Urothelium cell line (cell line): ENCODE measurements around the gene LYRM4.

Experiments
- DNase-seq: peaks from one replicate; pipeline ENCODE4 v3.0.0; 2011; ENCODE audit warnings: low spot score, mixed read lengths
- FAIRE-seq: peaks from 2 replicates; lab custom pipeline; 2011; peaks lifted over from hg19 to GRCh38; lab: Jason Lieb, UNC

LYRM4 gene

GRCh38 chr6:5105146-5105545 lies 155.6 kb downstream of the LYRM4 start:
- FAIRE-seq (no peak), DNase-seq (no peak)

- FAIRE-seq = no peak
- DNase-seq = no peak
These were observed 156.1 kb downstream of the LYRM4 start for GRCh38 chr6:5104667-5105066.

- no peak for FAIRE-seq
- no peak for DNase-seq
These were observed 157.5 kb downstream of the LYRM4 start for GRCh38 chr6:5103250-5103649.

- DNase-seq = no peak
- no peak for FAIRE-seq
These were observed 158.3 kb downstream of the LYRM4 start for GRCh38 chr6:5102267-5102970.

GRCh38 chr6:5100806-5101205 lies 159.9 kb downstream of the LYRM4 start:
- DNase-seq = no peak
- no peak for FAIRE-seq

DNA sequence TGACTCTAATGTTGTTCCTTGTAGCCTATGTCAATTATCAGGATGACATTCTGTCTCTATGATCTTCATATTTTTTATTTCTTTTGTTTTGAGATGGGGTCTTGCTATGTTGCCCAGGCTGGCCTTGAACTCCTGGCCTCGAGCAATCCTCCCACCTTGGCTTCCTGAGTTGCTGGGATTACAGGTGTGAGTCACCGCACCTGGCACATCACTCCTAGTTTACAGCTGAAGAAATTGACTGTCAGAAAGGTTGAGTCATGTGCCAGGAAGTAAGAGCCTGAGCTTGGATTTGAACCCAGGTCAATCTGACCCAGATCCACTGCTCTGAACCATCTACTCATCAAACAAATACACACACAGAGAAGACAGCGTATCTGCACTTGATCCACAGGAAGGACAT lies 161.2 kb downstream of the LYRM4 start:
- DNase-seq = no peak
- FAIRE-seq = no peak

DNA sequence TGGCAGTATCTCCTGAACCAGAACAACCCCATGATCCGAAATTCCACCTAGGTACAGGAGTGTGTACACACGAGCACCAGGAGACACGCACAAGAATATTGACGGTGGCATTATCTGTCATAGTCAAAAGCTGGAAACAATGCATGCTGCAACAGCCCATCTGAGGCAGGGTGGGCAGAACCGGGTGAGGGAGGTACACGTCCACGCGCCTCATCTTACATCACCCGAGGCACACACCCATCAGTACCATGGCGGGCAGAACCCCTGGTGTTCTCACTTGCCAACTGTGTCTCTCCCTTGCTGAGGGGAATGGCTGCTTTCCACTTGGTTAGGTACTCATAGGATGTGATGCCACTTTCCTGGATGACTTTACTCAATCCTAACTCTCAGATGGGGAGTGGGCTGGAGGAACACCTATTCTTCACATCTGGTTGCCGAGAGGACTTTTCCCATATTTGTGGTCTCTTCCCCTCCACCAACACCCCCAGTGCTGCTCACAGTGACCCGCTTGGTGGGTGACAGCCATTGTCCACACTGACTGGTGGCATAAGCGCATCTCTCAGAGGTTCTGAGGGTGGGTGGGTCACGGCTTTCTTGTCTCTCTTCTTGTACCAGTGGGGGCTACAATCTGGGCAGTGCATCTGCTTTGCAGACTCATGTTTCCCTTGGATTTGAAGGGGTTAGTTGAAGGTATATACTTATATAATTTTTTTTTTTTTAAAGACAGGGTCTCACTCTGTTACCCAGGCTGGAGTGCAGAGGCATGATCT lies 162.1 kb downstream of the LYRM4 start:
- DNase-seq (no peak), FAIRE-seq (no peak)

DNA sequence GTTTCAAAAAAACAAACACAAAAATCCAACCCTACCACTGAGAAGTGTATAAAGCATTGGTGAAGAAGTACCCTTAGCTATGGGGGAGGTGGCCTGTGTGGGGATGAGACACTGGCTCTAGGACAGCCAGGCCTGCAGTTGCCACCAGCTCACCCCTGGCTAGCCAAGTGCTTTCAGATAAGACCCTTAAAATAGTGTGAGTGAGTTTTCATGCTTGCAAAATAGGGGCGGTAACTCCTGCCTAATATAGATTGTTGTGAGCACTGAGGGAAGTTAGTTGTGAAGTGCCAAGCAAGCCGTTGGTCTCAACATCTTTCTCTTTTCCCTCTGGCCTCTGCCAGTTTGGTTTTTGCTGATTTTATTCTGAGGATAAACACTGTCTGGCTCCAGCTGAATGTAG lies 164.3 kb downstream of the LYRM4 start:
- no peak for FAIRE-seq
- DNase-seq = no peak

- DNase-seq = no peak
These were observed 165.5 kb downstream of the LYRM4 start for GRCh38 chr6:5095236-5095635.

DNA sequence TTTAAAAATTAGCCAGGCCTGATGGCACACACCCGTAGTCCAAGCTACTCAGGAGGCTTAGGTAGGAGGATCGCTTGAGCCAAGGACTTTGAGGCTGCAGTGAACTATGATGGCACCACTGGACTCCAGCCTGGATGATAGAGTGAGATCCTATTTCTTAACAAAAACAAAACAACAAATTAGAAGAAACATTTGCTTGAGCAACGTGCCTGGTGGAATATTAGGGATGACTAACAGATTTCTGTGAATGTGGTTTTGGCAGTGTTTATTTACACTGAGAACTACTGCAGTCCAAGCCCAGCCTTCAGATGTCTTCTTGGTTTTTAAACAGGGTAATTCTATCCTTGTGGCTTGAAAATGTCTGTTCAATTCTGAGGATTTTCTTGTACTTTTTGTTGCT lies 166.4 kb downstream of the LYRM4 start:
- peak; percentile 15 for DNase-seq
- no peak for FAIRE-seq

More at GRCh38 chr6:5095236-5095635, 165.5 kb downstream of the LYRM4 start:
- FAIRE-seq = no peak

DNA sequence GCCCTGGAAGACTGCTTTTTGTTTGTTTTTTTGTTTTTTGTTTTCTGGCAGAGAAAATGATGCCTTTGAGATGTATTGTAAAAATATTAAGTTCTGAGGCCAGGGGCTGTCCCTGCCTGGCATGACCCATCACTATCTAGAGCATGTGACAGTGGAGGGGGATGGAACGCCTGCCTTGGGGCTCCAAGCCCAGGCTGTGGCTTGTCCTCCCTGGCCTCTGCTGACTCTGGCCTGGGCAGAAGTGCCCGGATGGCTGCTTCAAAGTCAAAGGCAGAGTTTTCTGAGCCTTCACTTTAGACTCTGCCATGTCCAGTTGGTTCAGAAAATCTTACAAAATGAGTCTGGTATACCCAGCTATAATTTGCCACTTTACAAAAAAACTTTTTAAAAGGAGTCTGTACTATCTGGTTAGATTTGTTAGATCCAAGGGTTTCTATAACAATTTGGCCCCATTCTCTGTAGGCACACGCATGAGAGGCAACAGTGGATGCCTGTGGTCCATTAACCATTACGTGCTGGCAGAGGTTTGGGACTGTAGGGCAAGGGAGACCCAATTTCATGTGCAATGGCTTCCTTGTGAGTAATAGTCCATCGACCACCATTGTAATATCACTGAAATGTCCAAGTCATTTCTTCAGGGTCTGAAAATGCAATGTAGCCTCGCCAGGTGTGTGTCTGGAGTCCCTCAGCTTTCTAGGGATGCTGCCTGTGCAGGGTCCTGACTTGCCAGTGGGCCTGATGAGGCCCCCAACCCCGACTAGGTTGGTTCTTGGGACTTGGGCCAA lies 167.3 kb downstream of the LYRM4 start:
- no peak for DNase-seq
- no peak for FAIRE-seq

DNA sequence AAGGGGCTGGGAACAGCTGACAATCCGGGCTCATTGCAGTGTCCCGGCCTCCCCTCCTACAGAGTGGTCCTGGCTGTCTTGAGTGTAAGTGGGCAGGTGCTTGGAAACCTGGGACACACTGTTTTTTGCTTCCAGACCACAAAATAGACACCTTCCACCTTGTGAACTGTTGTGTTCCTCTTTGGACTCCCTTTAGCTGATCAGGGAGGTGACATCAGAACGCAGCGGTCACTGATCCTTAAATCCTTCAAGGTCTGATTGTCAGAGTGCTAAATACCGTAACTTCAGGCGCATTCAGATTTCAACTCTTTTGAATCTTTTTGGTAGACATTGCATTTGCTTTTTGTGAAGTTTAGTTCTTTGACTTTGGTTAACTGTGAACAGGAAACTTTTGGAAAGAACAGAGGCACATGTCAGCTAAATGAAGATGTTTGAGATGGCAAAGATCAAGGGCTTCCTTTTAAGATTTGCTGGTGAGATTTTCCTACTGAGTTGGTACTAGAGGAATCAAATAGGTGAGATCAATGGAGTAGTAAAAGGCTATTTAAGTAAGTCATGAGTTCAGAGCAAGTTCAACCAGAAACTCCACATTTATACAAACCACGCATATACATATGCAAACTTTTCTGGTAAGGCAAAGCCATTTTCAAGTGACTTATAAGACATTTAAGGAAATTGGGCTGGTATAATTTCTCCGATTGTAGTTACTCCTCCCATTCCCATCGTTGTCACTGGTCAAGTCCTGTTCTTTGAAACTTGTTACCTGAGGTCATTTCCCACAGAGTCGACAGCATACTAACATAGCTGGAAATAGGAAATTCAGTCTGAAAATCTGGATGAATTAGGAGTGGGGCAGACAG lies 169.3 kb downstream of the LYRM4 start:
- no peak for DNase-seq
- no peak for FAIRE-seq

DNA sequence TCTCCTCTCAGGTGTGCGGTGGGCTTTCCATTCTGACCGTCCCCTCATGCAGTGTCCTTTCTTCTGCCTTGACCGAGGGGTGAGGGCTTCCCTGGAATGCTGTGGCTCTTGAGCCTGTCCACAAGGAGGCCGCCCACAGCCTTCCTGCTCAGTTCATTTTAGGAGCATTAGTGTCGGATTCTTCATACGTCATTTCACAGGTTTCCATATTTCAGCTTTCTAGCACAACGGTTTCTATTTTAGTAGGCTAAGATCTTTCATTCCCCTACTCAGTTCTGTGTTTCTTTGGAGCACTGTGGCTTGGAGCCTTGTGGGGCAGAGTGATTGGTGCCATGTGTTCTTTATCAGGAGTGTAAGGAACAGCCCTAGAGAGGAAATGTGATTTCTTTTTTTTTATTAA lies 170.1 kb downstream of the LYRM4 start:
- no peak for DNase-seq
- no peak for FAIRE-seq

DNA sequence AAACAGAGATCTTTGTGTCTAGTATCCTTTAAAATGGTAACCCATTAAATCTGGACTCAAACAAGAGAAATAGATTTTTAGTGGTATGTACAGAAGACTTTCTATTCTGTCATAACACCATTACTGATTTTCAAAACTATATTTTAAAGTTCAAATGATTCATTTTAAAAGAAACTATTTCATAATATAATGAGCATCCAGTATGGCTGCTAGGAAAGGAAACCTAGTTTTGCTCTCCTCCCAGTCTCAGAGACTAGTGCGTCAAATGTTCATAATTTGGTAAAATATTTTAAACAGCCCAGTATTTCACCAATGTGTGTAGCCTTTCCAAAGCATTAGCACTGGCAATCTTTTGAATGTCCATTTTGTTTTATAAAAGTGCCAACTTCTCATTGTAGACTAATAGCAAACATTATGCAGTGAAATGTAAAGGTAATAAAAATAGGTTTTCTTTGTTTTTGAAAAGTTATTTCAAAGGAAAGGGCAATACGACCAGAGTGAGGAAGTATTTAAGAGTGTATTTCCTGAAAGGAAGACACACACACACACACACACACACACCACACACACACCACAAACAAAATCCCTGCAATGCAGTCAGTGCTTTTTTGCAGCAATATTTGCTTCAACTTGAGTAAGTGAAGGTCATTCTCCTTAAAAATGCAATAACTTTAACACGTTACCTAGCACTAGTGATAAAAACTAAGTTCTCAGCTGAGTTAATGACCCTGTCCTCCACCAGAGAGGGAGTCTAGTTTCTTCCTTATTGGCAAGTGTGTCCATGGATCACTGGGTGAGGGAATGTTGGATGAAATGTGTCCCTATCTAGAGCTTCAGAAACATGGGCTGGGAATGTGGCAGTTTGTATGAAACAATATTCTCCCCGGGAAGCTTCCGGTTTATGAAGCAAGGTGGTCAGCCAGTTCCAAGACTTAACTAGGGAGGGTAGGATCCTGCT lies 171.0 kb downstream of the LYRM4 start:
- no peak for FAIRE-seq

GRCh38 chr6:5088780-5089179 lies 172.0 kb downstream of the LYRM4 start:
- DNase-seq (no peak), FAIRE-seq (no peak)

More for the DNA sequence above, 171.0 kb downstream of the LYRM4 start:
- no peak for DNase-seq

DNA sequence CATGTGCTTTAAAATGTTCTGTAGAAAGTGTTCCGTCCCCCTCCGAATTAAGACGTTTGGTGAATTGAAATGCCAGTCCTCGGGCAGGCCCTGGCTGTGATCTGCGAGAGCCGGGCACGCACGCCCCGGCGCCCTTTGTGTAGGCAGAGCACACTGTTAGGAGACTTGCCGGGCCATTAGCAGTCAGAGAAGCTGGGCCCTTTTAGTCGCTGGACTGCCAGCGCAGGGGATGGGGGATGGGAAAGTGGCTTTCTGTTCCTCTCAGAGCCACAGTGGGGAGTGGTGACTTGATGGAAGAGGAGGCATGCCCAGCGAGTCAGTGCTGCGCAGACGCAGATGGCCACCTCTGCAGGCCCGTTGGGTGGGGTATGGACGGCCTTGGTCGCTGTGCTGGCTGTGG lies 173.4 kb downstream of the LYRM4 start:
- FAIRE-seq (no peak), DNase-seq (no peak)

DNA sequence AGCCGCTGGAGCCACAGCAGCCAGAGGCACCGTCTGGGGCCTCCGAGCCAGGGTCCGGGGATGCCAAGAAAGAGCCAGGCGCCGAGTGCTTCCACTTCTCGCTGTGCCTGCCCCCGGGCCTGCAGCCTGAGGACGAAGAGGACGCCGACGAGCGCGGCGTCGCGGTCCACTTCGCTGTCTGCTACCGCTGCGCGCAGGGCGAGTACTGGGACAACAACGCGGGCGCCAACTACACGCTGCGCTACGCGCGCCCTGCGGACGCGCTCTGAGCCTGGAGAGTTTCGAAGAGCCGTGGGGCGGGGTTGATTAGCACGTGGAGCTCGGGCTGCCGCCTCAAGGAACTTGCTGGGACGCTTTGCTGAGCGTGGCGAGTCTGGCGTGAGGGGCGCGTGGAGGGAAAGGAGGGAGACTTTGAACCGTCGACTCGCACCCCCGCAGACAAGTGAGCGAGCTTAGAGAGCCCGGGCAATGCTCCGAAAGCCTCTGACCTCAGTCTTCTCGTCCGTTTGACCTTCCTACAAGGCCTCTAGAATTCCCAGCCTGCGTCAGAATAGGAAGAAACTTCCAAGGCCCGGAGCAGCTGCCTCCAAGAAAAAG lies 174.4 kb downstream of the LYRM4 start:
- no peak for FAIRE-seq
- DNase-seq = no peak

- FAIRE-seq (no peak), DNase-seq (no peak)
These were observed 175.0 kb downstream of the LYRM4 start for GRCh38 chr6:5085648-5086293.
